DOHH2 (cell line): Measurements from ENCODE around the gene CDK5.

Experiments used
- CTCF ChIP-seq: fragments of 200-600 bp; sonication (generic); IDR thresholded peaks from one replicate; pipeline ENCODE4 v1.5.1; 2014; ENCODE audit warnings: antibody characterized with exemption, mild to moderate bottlenecking, low read depth, low read length; ENCODE audit not compliant: poor library complexity, severe bottlenecking
- EZH2phosphoT487 ChIP-seq: fragments of 200-600 bp; sonication (generic); IDR thresholded peaks from 2 replicates; pipeline ENCODE4 v1.6.1; 2017; ENCODE audit warnings: borderline replicate concordance, mild to moderate bottlenecking, antibody characterized with exemption, low read length, moderate library complexity, mixed read lengths

- TF ChIP-seq CTCF (no peak), EZH2phosphoT487 (no peak)
Measured at GRCh38 chr7:151081170-151082101, 23.7 kb upstream of the CDK5 start.
